Astrocyte (in vitro differentiated cells and primary cell): ENCODE data around the gene ID4. TPM values are rescaled to one million over a fixed set of nuclear protein-coding genes. Genes with fewer than 3 reads are reported as not detected.

Experiments used
- DNase-seq: peaks from one replicate; pipeline ENCODE4 v3.0.0-alpha.2; 2010; ENCODE audit warnings: low read depth
- FAIRE-seq: peaks from 2 replicates; lab custom pipeline; 2011; peaks lifted over from hg19 to GRCh38; lab: Jason Lieb, UNC
- H2AFZ ChIP-seq: 2 replicates; pipeline ENCODE4 v1.6.0; 2012; ENCODE audit warnings: low read depth, low read length, inconsistent platforms
- H3K27ac ChIP-seq: 2 replicates; pipeline ENCODE4 v1.5.1; 2011; ENCODE audit warnings: low read depth, low read length, inconsistent platforms
- H3K27me3 ChIP-seq: 2 replicates; pipeline ENCODE4 v1.6.0; 2011; ENCODE audit warnings: low read length, inconsistent platforms; ENCODE audit not compliant: insufficient read depth
- H3K36me3 ChIP-seq: 2 replicates; pipeline ENCODE4 v1.5.1; 2011; ENCODE audit warnings: low read length, inconsistent platforms; ENCODE audit not compliant: insufficient read depth
- H3K4me1 ChIP-seq: 2 replicates; pipeline ENCODE4 v1.5.1; 2011; ENCODE audit warnings: low read length, inconsistent platforms; ENCODE audit not compliant: insufficient read depth
- H3K4me2 ChIP-seq: 2 replicates; pipeline ENCODE4 v1.6.0; 2012; ENCODE audit warnings: low read length, inconsistent platforms
- H3K4me3 ChIP-seq: 2 replicates; pipeline ENCODE4 v1.5.1; 2011; ENCODE audit warnings: low read depth, mild to moderate bottlenecking, low read length, inconsistent platforms; ENCODE audit not compliant: insufficient read depth
- H3K79me2 ChIP-seq: 2 replicates; pipeline ENCODE4 v1.6.0; 2012; ENCODE audit warnings: mild to moderate bottlenecking, low read length, inconsistent platforms; ENCODE audit not compliant: insufficient read depth
- H3K9ac ChIP-seq: 2 replicates; pipeline ENCODE4 v1.6.0; 2012; ENCODE audit warnings: mild to moderate bottlenecking, low read length, inconsistent platforms
- H3K9me3 ChIP-seq: 2 replicates; pipeline ENCODE4 v1.5.1; 2012; ENCODE audit warnings: low read depth, mild to moderate bottlenecking, low read length, inconsistent platforms; ENCODE audit not compliant: insufficient read depth
- H4K20me1 ChIP-seq: 2 replicates; pipeline ENCODE4 v1.6.0; 2012; ENCODE audit warnings: low read length, inconsistent platforms; ENCODE audit not compliant: insufficient read depth
- H3K27ac Mint-ChIP-seq: one replicate; pipeline ENCODE4 v1.8.0; 2021; ENCODE audit warnings: mild to moderate bottlenecking, mixed read lengths; ENCODE audit not compliant: unreplicated experiment
- H3K27me3 Mint-ChIP-seq: one replicate; pipeline ENCODE4 v1.8.0; 2021; ENCODE audit warnings: low read depth, mixed read lengths; ENCODE audit not compliant: unreplicated experiment
- H3K36me3 Mint-ChIP-seq: one replicate; pipeline ENCODE4 v1.8.0; 2021; ENCODE audit warnings: low read depth, mixed read lengths; ENCODE audit not compliant: unreplicated experiment
- H3K4me1 Mint-ChIP-seq: one replicate; pipeline ENCODE4 v1.8.0; 2021; ENCODE audit warnings: low read depth, mixed read lengths; ENCODE audit not compliant: unreplicated experiment
- H3K4me3 Mint-ChIP-seq: one replicate; pipeline ENCODE4 v1.8.0; 2021; ENCODE audit warnings: mild to moderate bottlenecking, moderate library complexity, mixed read lengths; ENCODE audit not compliant: unreplicated experiment
- H3K9me3 Mint-ChIP-seq: one replicate; pipeline ENCODE4 v1.8.0; 2021; ENCODE audit warnings: mild to moderate bottlenecking, mixed read lengths; ENCODE audit not compliant: unreplicated experiment
- CTCF ChIP-seq: IDR thresholded peaks from 2 replicates; pipeline ENCODE4 v1.5.1; 2011; ENCODE audit warnings: low read depth, mild to moderate bottlenecking, inconsistent platforms, low read length, moderate library complexity; ENCODE audit not compliant: insufficient read depth
- EZH2 ChIP-seq: IDR thresholded peaks from 2 replicates; pipeline ENCODE4 v1.6.1; 2012; ENCODE audit warnings: mild to moderate bottlenecking, low read length, inconsistent platforms; ENCODE audit not compliant: insufficient read depth
- total RNA-seq: library from RNA; stranded (reverse); gene quantifications from 2 replicates; pipeline ENCODE4 v1.2.1, GENCODE V29; 2021

The ID4 gene
- total RNA-seq, 1 donor from 2014 or later: 12.8 TPM

- Histone ChIP-seq H3K36me3 (no peaks in the 10 kb centered on the region), H4K20me1 (no peaks in the 10 kb centered on the region), H3K9me3 (no peaks in the 10 kb centered on the region), H3K79me2 (no peaks in the 10 kb centered on the region), H3K4me1 (no peaks in the 10 kb centered on the region), H3K9ac (no peak overlapping the region), H3K4me3 (no peak overlapping the region), H2AFZ (no peak overlapping the region), H3K27me3 (no peaks in the 10 kb centered on the region), H3K4me2 (no peak overlapping the region), H3K27ac (no peak overlapping the region)
- no peak for FAIRE-seq
- H3K4me1 Mint-ChIP-seq: peaks cover 4% of the 10 kb centered on the region
- H3K27me3 Mint-ChIP-seq: no peaks in the 10 kb centered on the region
- no peak overlapping the region for H3K4me3 Mint-ChIP-seq
- TF ChIP-seq EZH2: no peak
- TF ChIP-seq CTCF: no peak
- H3K36me3 Mint-ChIP-seq: no peaks in the 10 kb centered on the region
- no peak overlapping the region for H3K27ac Mint-ChIP-seq
- H3K9me3 Mint-ChIP-seq: no peaks in the 10 kb centered on the region
- no peak for DNase-seq
These were observed 39.5 kb downstream of the ID4 start for GRCh38 chr6:19876672-19877071.

DNA sequence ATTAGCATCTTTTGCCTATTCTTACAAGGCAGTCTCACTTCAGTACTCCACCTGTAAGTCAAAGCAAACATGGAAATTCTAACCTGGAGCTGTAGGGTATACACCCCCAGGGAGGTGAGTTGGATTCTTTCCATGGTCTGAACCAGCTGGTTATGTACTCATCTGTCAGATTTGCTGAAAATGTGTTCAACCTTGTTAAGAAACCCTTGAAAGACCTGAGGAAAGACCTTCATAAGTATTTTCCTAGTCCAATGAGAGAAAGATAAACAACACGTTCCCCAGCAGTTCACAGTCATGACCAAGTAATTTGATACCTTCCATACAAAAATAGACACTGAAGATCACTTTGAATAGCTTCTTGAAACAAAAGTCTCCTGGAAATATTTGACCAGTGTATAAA is 42.5 kb downstream of the ID4 start:
- Histone ChIP-seq H3K36me3 (no peaks in the 10 kb centered on the region), H3K27me3 (no peaks in the 10 kb centered on the region), H3K9me3 (no peaks in the 10 kb centered on the region), H3K4me1 (no peaks in the 10 kb centered on the region), H3K4me3 (no peak overlapping the region), H3K27ac (no peak overlapping the region), H3K4me2 (no peak overlapping the region), H2AFZ (no peak overlapping the region), H3K9ac (no peak overlapping the region), H3K79me2 (no peaks in the 10 kb centered on the region), H4K20me1 (no peaks in the 10 kb centered on the region)
- TF ChIP-seq CTCF: no peak
- no peak for TF ChIP-seq EZH2
- H3K36me3 Mint-ChIP-seq: no peaks in the 10 kb centered on the region
- no peaks in the 10 kb centered on the region for H3K9me3 Mint-ChIP-seq
- no peak overlapping the region for H3K27ac Mint-ChIP-seq
- H3K4me1 Mint-ChIP-seq: peaks cover 4% of the 10 kb centered on the region
- DNase-seq (peak; percentile 2), FAIRE-seq (no peak)
- no peak overlapping the region for H3K4me3 Mint-ChIP-seq
- H3K27me3 Mint-ChIP-seq: peaks cover 6% of the 10 kb centered on the region

DNA sequence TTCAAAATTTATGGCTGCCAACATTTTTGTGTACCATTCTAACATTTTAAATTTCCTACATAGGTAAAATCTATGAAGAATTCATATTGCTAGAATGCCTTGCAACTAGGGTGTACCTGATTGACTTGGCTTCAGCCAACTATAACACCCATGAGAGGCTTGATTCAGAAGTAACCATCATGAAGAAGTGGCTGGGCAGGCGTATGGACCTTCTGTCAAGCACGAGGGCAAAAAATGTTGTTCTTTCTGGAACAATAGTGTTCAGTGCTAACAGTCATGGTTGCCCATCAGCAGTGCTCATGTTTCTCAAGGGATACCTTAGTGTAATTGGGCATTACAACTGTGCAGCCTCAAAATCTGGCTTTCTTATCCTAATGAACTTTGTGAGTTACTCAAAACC is 42.9 kb downstream of the ID4 start:
- H3K27me3 Mint-ChIP-seq: peaks cover 6% of the 10 kb centered on the region

More for the DNA sequence above, 42.9 kb downstream of the ID4 start:
- H3K9me3 Mint-ChIP-seq: no peaks in the 10 kb centered on the region
- no peak for FAIRE-seq
- H4K20me1 ChIP-seq: no peaks in the 10 kb centered on the region
- H3K4me3 Mint-ChIP-seq: no peak overlapping the region
- peaks cover 4% of the 10 kb centered on the region for H3K4me1 Mint-ChIP-seq
- H2AFZ ChIP-seq: no peak overlapping the region
- no peak overlapping the region for H3K27ac Mint-ChIP-seq
- H3K79me2 ChIP-seq: no peaks in the 10 kb centered on the region
- H3K36me3 ChIP-seq: no peaks in the 10 kb centered on the region
- H3K36me3 Mint-ChIP-seq: no peaks in the 10 kb centered on the region
- H3K27ac ChIP-seq: no peak overlapping the region
- H3K9ac ChIP-seq: no peak overlapping the region
- TF ChIP-seq CTCF (no peak), EZH2 (no peak)
- H3K9me3 ChIP-seq: no peaks in the 10 kb centered on the region
- no peaks in the 10 kb centered on the region for H3K27me3 ChIP-seq
- no peak for DNase-seq
- H3K4me2 ChIP-seq: no peak overlapping the region
- no peak overlapping the region for H3K4me3 ChIP-seq
- no peaks in the 10 kb centered on the region for H3K4me1 ChIP-seq
